A673 (cell line): ENCODE results near the gene IER5L.

Experiments used
- CTCF ChIP-seq: fragments of 300-800, 200-600 bp; sonication (generic); conservative IDR thresholded peaks from 2 replicates; pipeline ENCODE4 v1.5.1; 2017; ENCODE audit warnings: low read depth, mild to moderate bottlenecking, antibody characterized with exemption, low read length, moderate library complexity, mixed read lengths
- EZH2 ChIP-seq: fragments of 200-600 bp; sonication (generic); IDR thresholded peaks from 2 replicates; pipeline ENCODE4 v1.6.1; 2017; ENCODE audit warnings: borderline replicate concordance, low read depth, mild to moderate bottlenecking, mixed read lengths, antibody characterized with exemption, low read length; ENCODE audit not compliant: poor library complexity, severe bottlenecking

- TF ChIP-seq CTCF = no peak
- no peak for TF ChIP-seq EZH2
Observed at GRCh38 chr9:129211686-129212085, 33.6 kb upstream of the IER5L start.
